Muscle of back (tissue), 11 donors: ENCODE data around the gene LEF1. TPM values are rescaled to one million over a fixed set of nuclear protein-coding genes. Genes with fewer than 3 reads are reported as not detected.
A peak's percentile ranks its signal among the peaks of the same experiment; 100 is the strongest.
"Not testable (repeated sequence)": the region's sequence is repeated elsewhere in the genome, so short reads cannot be mapped to it uniquely, and the experiment has no call there.

Experiments
- DNase-seq, 3 donors: peaks; one replicate each; pipeline versions ENCODE4 v3.0.0 to v3.0.0-alpha.2; 2013
- polyA plus RNA-seq, 10 donors: library from polyadenylated mRNA; unstranded; fragments of 120-200 nt; gene quantifications; one replicate each; pipeline ENCODE4 v1.2.1, GENCODE V29; 2013; ENCODE audit not compliant: insufficient read length in 10 of 10

Gene LEF1
- polyA plus RNA-seq, 10 donors: 3.7 to 68.0 (median 7.0) TPM

DNA sequence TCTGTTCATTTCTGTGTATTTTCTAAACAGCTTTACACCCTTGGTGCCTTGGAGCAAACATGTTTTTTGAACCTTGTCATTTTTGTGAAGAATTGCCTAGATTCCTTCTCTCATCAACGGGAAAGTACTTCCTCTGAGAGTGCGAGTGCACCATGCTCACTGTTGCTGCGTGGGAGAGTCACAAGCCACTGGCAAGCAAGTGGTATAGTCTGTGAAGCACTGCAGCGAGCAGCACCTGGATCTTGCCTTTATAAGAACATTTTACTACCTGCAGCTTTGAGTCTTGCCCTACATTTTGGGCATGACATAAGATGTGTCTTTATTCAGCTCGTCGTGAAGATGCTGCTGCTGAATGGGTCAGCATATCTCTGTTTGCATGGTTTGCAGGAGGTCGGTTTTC, 134.2 kb downstream of the LEF1 start:
- DNase-seq: no peak

DNA sequence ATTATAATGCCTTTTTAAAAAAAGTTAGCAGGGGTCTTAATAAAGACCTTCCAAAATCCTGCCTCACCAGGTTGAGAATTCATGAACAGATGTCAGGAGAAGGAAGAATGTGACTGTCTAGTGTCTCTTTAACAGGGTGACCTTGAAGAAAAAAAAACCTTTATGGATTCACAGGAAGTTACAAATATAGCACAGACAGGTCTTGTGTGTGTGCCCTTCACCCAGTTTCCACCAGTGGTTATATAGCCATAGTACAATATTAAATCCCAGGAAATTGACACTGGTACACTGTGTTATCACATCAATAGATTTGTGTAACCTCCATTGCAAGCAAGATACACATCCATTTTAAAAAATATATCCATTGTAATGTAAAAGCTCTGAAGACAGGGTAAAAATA, 135.4 kb downstream of the LEF1 start:
- DNase-seq: no peak

GRCh38 chr4:108031427-108032083, 137.2 kb downstream of the LEF1 start:
- no peak for DNase-seq

DNA sequence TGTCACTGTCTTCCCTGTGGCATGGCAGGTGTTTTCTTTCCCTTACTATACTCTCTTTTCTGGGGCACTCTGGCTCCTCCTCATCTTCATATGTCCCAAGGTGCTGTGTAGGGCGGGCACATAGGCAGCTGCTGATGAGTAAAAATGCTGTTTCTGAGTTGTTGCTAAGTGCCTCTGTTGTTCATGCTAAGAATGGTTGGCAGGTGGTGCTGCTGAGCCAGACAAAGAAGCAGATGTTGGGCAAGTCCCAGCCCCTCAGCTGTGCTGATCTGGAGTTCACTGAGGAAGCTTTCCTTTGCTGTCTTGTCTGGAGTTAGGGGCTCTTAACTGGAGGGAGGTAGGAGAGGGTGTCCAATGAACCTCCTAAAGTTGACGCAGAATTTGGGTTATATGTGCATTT, 138.4 kb downstream of the LEF1 start:
- peak; percentile 32 to 75 (median 62) for DNase-seq

DNA sequence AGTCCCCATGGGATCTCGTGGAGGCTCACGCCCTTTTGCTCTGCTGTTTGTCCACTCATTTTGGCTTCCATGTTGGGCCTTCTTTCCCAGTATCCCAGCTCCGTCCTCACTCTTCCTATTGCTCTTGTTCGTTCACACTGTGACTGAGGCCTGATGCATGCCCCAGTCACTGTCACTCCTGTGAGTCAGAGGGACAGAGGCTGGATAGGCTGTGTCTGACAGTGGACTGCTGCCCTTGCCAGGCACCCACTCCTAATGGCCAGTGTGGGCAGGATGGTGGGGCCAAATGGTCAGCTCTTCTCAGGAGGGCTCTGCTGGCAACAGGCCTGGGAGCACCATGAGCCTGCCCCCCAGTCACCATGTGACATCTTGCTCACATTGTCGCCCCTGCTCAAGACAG, 139.0 kb downstream of the LEF1 start:
- no peak for DNase-seq

DNA sequence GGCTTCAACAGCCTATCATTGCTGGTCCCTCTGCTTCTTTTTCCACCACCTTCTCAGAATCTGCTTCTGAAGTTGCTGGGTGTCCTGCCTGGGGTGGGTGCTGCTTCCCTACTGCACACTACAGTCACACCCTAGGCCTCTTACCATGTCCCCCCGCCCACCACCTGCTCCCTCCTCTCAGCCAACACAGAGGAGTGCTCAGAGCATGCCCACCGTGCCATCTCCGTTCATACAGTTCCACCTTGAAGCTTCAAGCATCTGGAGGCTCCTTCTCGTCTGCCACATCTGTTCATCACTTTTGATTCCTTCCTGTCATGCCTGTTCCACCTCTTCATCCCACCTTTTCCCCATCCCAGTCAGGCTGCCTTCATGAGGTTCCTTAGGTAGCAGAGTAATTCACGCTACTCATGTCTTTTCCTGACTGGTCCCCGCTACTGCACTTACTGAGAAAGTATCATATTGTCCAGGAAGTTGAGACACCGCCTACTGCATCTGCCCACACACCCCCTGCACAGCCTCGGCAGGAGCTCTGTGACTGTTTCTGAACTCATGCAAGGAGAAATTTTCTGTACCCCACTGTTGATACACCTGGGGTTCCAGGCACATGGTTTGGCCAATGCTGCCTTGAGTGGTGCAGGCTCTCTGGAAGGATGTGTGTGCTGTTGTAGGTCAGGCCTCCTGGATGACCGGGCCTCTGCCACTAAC, 139.6 kb downstream of the LEF1 start:
- no peak for DNase-seq

DNA sequence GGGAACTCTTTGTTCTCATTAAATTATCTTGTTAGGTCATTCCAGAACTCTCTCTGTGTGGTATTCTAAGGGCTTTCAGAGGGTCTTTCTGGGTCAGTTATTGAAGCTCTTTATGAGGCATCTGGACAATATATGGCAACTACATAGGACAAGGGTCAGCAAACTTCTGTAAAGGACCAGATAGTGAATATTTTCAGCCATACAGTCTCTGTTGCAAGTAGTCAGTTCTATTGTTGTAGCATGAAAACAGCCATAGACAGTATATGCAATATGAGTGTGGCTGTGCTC, 143.9 kb downstream of the LEF1 start:
- no peak for DNase-seq

DNA sequence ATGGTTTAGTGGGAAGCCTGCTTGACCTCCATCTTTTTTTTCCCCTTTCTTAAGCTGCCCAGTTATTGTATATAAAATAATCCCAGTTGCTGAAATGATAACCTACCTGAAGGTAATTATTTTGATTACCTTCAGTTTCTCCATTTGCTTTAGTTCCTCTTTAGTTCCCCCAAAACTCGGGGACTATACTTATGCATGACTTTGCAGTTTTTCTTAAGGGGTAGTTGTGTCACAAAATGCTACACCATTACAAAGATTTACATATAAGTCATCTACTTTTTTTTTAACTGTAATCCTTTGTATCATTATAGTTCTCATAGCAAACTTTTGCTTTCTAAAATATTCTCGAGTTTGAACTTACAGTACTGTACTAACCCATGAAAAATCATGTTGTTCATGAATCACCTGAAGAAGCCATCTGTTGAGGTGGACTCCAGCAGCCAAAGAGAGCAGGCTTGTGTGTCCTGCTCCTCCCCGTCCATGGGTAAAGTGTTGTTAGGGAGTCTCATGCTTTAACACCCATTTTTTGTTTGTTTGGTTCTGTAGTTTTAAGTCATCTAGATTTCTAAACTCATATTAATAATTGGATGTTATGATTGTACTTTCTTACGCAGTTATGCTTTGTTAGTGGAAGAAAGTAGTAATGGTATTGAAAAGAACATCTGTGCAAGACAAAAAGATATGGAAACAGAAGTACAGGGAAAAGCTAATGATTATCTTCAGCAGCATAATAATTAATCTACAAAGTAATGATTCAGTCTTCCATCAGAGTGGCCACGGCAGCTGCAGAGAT, 144.5 kb downstream of the LEF1 start:
- DNase-seq: no peak

DNA sequence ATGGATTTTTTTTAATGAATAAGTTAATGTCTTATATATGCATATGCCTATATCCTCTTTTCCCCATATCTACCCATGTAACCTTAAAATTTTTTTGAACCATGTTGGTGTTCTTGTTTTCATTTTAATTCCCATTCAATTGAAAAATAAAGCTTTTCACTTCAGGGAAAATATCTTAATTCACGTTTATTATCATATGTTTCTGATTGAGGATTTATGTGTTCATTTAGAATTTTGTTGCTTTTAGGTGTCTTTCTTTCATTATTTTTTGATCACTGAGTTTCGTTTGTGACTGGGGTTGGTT, 149.9 kb downstream of the LEF1 start:
- DNase-seq: no peak

GRCh38 chr4:108018040-108018883, 150.5 kb downstream of the LEF1 start:
- peak; percentile 78 to 87 (median 84) for DNase-seq

DNA sequence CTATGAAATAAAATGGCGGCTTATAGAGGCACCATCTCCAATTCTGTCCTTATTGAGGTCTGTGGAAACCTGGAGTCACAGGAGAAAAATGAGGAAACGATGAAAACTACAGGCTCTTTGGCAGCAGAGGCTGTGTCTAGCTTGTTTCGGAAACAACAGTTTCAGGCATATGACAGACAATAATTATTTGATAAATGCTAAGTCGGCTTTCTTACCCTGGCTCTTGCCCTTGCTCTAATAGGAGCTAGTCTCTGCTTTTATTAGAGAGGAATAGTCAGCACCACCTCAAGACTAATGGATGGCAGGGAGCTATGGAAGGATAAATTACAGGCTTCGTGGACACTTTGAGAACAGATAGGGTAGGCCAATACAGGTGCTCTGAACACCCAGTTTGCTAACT, 154.8 kb downstream of the LEF1 start:
- no peak for DNase-seq

GRCh38 chr4:108013327-108013726, 155.4 kb downstream of the LEF1 start:
- DNase-seq: no peak

GRCh38 chr4:108012382-108012781, 156.3 kb downstream of the LEF1 start:
- DNase-seq: not testable (repeated sequence)

GRCh38 chr4:108010167-108010566, 158.6 kb downstream of the LEF1 start:
- DNase-seq: peak in 1 of 3 donors; percentile 58

DNA sequence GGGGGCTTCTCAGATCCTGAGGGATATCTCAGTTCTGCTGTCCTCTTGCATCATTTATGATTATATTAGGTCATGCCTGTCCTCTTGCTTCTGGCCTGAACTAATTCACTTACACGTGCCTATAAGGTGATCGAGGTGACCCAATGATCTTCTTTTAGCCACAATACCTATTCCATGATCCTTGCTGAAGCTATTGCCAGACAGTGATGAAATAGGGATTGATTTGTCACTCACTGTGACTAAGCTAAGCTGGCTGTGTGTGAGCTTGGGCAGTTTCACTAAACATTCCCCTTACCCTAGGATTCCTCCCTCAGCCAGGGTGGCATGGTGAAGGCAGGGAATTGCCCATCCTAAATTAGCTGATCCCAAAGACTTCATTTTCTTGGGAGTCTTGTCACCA, 160.0 kb downstream of the LEF1 start:
- no peak for DNase-seq

- DNase-seq: no peak
These were observed 160.7 kb downstream of the LEF1 start for GRCh38 chr4:108007984-108008383.

DNA sequence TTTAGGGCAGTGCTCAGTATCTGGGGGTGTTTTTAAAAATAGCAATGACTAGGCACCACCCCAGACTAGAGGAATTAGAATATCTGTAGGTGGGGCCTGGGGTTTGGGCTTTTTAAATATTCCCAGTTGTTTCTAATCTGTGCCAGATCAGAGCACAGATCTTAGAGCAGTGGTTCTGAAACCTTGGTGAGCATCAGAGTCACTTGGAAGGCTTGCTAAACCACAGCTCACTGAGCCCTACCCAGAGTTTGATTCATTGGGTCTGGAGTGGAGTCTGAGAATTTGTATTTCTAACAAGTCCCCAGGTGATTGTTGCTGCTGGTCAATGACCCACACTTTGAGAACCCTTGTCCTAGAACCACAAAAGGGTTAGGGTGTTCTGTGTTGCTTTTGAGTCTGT, 162.4 kb downstream of the LEF1 start:
- no peak for DNase-seq

GRCh38 chr4:108005807-108006206, 162.9 kb downstream of the LEF1 start:
- DNase-seq: no peak

GRCh38 chr4:108004646-108005045, 164.1 kb downstream of the LEF1 start:
- DNase-seq: no peak

DNA sequence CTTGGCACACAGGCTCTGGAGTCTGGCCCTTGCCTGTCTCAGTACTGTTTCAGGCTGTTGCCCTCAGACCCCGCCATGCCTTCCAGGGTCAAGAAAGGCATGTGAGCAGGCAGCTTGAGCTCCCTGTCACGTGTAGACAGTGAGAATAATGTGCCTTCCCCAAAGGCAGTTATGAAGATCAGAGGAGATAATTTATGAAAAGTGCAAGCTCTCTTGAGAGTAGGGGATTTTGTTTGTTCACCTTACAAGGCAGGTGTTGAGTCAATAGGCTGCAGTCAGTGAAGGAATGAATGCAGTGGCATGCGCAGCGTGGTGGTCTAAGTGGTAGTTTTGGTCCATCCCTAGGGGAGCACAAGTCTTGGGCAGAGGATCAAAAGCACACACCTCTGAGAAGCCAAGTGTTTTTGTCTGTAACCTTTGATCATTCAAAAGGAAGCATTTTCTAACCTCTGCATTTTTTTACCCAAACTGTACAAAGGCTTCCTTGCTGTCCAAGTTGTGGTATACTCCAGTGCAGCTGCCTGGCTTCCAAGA, 164.7 kb downstream of the LEF1 start:
- DNase-seq: no peak

- DNase-seq: no peak
These were observed 167.1 kb downstream of the LEF1 start for GRCh38 chr4:108001540-108002135.
